Prostate gland (tissue), 2 donors: ENCODE results near the gene CMSS1. TPM values are rescaled to one million over a fixed set of nuclear protein-coding genes. Genes with fewer than 3 reads are reported as not detected.

Source experiments
- DNase-seq: peaks from one replicate; pipeline ENCODE4 v3.0.0-alpha.2; 2019; ENCODE audit warnings: low spot score
- H3K27ac ChIP-seq, 2 donors: fragments of 200-600 bp; sonication (generic); 2 replicates each; pipeline ENCODE4 v1.5.1; 2017 to 2019
- H3K27me3 ChIP-seq: fragments of 200-600 bp; sonication (generic); replicated peaks from 2 replicates; pipeline ENCODE4 v1.5.1; 2019; ENCODE audit not compliant: insufficient read depth
- H3K36me3 ChIP-seq, 2 donors: fragments of 200-600 bp; sonication (generic); 1 replicate in 1 of 2; 2 replicates in 1 of 2; pipeline versions ENCODE4 v1.5.1 to v1.8.1; 2017 to 2019
- H3K4me1 ChIP-seq: fragments of 200-600 bp; sonication (generic); replicated peaks from 2 replicates; pipeline ENCODE4 v1.5.1; 2019
- H3K4me3 ChIP-seq, 2 donors: fragments of 200-600 bp; sonication (generic); 2 replicates each; pipeline ENCODE4 v1.5.1; 2017 to 2019
- H3K9me3 ChIP-seq: fragments of 200-600 bp; sonication (generic); 2 replicates; pipeline ENCODE4 v1.5.1; 2017
- POLR2A ChIP-seq: fragments of 450-650 bp; IDR thresholded peaks from one replicate; pipeline ENCODE4 v1.6.1; 2016; ENCODE audit warnings: antibody characterized with exemption, mild to moderate bottlenecking
- POLR2AphosphoS5 ChIP-seq: sonication (generic); formaldehyde crosslinking; IDR thresholded peaks from one replicate; pipeline ENCODE4 v1.6.1; 2017; ENCODE audit warnings: antibody characterized with exemption
- WGBS: methylation state at CpG from one replicate; pipeline ENCODE4 v1.1.5; 2018; 5-methylcytosine and 5-hydroxymethylcytosine counted together
- intact Hi-C: fragments of 100-400 bp; cut with DNase I; formaldehyde crosslinking; loops from one replicate; pipeline ENCODE4 v1.14.2; 2022
- total RNA-seq, 2 donors: library from RNA; depleted of rRNA; stranded (reverse); fragments of >200 nt; gene quantifications; one replicate each; pipeline ENCODE4 v1.1.0, GENCODE V29; 2016
- TF ChIP-seq, protein P1 (sequence below), 4 experiments: fragments of 200-600 bp in 2 of 4; fragments of 450-650 bp in 2 of 4; sonication (generic) in 2 of 4; IDR thresholded peaks; 1 replicate in 3 of 4; 2 replicates in 1 of 4; pipeline ENCODE4 v1.5.1; 2016 to 2019; ENCODE audit warnings: antibody characterized with exemption in 4 of 4, mild to moderate bottlenecking in 2 of 4, moderate library complexity in 2 of 4

CMSS1 gene
- total RNA-seq, 2 donors from 2014 or later = 10.2 to 13.6 TPM

DNA sequence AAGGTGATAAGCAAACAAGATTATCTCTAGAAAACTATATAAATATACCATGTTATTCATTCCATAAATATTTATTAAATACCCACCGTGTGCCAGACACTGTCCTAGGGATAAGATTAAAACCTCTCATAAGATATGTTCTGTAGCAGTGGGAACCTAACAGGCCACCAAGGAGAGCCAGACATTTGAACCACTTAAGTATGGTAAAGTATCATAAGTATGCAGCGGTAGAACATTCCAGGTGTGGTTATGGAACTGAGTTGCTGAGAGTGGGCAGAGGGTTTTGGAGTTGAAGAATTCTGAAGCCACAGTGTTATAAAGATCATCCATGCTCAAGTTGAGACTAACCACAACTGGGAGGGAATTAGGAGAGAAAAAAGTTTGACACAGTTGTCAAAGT, 282.0 kb downstream of the CMSS1 start:
- Histone ChIP-seq H3K4me1 (peaks cover 5% of the 10 kb centered on the region), H3K9me3 (no peaks in the 10 kb centered on the region), H3K36me3 (no peaks in the 10 kb centered on the region), H3K27ac (no peak overlapping the region), H3K4me3 (no peak overlapping the region), H3K27me3 (no peaks in the 10 kb centered on the region)
- TF ChIP-seq POLR2AphosphoS5 (no peak), POLR2A (no peak)
- DNase-seq = no peak
- intact Hi-C loops = no loop called here
- WGBS = 59% methylated on average over 2 of the region's 2 CpGs

DNA sequence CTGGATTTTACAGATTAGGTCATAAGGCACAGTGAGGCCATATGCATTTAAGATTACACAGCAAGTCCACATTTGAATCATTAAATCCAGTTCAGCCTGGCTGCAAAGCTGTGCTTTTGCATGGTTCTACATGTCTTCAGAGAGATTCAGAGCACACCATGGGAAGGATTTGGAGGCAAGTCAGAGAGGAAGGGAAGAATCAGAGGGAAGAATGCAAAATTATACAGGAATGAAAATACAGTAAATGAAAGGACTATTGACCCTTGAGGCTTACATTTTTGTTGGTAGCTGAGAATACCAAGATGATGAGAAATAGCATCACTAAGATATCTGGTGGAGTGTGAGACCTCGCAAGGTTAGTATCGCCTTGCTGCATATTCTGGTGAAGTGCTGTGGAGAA, 282.8 kb downstream of the CMSS1 start:
- DNase-seq = no peak
- no peak overlapping the region for H3K4me3 ChIP-seq
- WGBS = 96% methylated on average over 2 of the region's 2 CpGs
- H3K4me1 ChIP-seq = peaks cover 5% of the 10 kb centered on the region
- no peaks in the 10 kb centered on the region for H3K36me3 ChIP-seq
- TF ChIP-seq POLR2AphosphoS5 (no peak), POLR2A (no peak)
- TF ChIP-seq, protein P1, sequence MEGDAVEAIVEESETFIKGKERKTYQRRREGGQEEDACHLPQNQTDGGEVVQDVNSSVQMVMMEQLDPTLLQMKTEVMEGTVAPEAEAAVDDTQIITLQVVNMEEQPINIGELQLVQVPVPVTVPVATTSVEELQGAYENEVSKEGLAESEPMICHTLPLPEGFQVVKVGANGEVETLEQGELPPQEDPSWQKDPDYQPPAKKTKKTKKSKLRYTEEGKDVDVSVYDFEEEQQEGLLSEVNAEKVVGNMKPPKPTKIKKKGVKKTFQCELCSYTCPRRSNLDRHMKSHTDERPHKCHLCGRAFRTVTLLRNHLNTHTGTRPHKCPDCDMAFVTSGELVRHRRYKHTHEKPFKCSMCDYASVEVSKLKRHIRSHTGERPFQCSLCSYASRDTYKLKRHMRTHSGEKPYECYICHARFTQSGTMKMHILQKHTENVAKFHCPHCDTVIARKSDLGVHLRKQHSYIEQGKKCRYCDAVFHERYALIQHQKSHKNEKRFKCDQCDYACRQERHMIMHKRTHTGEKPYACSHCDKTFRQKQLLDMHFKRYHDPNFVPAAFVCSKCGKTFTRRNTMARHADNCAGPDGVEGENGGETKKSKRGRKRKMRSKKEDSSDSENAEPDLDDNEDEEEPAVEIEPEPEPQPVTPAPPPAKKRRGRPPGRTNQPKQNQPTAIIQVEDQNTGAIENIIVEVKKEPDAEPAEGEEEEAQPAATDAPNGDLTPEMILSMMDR (IDR thresholded peaks at IDR 0.05) = no peak
- H3K9me3 ChIP-seq = no peaks in the 10 kb centered on the region
- intact Hi-C loops = no loop called here
- H3K27me3 ChIP-seq = no peaks in the 10 kb centered on the region
- no peak overlapping the region for H3K27ac ChIP-seq

DNA sequence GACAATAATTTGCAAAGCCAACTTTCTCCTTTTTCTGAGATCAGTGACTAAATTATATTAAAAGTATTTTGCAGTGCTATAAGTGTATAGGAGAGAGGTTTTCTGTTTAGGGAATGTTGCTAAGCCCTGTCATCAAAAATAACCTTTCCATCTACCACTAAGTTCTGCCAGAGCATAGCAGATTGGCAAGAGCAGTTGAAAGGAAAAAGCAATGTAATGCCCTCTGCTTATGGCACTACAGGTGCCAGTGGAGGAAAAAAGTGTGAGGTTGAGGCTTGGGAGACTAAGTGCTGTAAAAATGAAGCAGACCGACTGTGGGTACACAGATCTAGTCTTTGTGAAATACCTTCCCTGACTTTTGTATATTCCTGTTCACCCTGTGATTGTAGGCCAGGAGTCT, 285.1 kb downstream of the CMSS1 start:
- TF ChIP-seq, protein P1 (IDR thresholded peaks at IDR 0.05) = no peak
- no peak for TF ChIP-seq POLR2A
- TF ChIP-seq POLR2AphosphoS5 = no peak
- no peaks in the 10 kb centered on the region for H3K9me3 ChIP-seq
- no peak for DNase-seq
- 69% methylated on average over 1 of the region's 1 CpG for WGBS
- H3K27me3 ChIP-seq = no peaks in the 10 kb centered on the region
- H3K27ac ChIP-seq = no peak overlapping the region
- peaks cover 5% of the 10 kb centered on the region for H3K4me1 ChIP-seq
- intact Hi-C loops = no loop called here
- H3K36me3 ChIP-seq = no peaks in the 10 kb centered on the region
- no peak overlapping the region for H3K4me3 ChIP-seq

DNA sequence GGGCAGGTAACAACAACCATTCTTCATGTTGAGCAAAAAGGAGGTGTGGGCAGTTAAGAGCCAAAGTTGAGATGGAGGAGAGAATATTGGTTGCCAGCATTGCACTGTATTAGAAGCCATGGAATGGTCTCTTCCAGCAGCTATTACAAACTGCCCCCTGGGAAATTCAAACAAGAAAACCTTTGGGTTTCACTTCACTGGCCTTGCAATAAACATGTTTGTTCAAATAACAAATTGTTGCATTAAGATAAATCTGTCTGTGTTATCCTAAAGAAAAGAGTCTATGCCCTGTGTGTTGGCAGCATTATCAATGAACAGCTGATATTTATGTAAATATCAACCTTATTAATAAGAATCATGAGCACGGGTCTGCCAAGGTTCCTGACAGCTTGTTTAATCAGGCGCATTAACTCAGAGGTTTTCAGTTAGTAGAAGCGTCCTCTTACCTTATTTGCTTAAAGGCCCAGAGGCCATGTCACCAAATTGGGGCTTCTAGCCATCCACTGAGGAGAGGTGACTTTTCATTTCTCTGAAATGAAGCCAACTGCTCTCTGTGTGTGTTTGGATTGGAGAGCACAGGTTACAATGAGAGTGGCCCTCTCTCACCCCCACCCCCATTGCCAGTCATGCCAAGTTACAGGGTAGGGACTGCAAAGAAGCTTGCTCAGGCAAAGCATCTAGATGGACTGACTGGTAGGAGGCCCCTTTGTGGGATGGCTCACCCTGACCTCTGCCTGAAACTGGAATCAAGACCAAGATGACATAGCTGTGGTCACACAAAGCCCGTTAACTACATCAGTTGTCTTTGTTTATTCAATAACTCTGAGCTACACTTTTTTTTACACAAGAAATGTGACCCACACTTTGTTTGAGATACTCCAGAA, 286.1 kb downstream of the CMSS1 start:
- TF ChIP-seq, protein P1 (IDR thresholded peaks at IDR 0.05) = no peak
- TF ChIP-seq POLR2A (no peak), POLR2AphosphoS5 (no peak)
- intact Hi-C loops = no loop called here
- no peak for DNase-seq
- no peaks in the 10 kb centered on the region for H3K36me3 ChIP-seq
- H3K27ac ChIP-seq = no peak overlapping the region
- H3K4me3 ChIP-seq = no peak overlapping the region
- H3K27me3 ChIP-seq = no peaks in the 10 kb centered on the region
- no peaks in the 10 kb centered on the region for H3K9me3 ChIP-seq
- H3K4me1 ChIP-seq = peaks cover 5% of the 10 kb centered on the region
- WGBS = 27% methylated on average over 4 of the region's 4 CpGs

DNA sequence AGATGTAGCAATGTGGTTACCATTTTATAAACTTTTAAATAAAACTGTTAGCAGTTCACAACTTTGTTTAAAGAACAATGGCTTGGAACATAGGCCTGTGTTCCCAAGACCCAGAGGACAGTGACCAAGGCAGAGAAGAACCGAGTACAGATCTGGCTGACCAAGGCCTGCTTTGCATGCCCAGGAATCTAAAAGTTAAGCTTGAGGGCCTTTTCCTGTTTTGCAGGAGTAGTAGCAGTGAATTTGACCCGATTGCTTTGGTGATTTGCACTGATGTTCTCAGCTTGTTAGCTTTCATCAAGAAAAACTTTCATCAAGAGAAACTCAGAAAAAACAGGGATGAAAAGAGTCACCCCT, 286.8 kb downstream of the CMSS1 start:
- no peak overlapping the region for H3K27ac ChIP-seq
- peaks cover 5% of the 10 kb centered on the region for H3K4me1 ChIP-seq
- no peaks in the 10 kb centered on the region for H3K27me3 ChIP-seq
- TF ChIP-seq, protein P1 (IDR thresholded peaks at IDR 0.05) = no peak
- TF ChIP-seq POLR2AphosphoS5 (no peak), POLR2A (no peak)
- intact Hi-C loops = no loop called here
- no peaks in the 10 kb centered on the region for H3K9me3 ChIP-seq
- no peak for DNase-seq
- H3K4me3 ChIP-seq = no peak overlapping the region
- H3K36me3 ChIP-seq = no peaks in the 10 kb centered on the region
- WGBS = 52% methylated on average over 2 of the region's 2 CpGs
